Neural progenitor cell (in vitro differentiated cells): ENCODE results near the gene MYO5A. TPM values are rescaled to one million over a fixed set of nuclear protein-coding genes. Genes with fewer than 3 reads are reported as not detected.

ENCODE experiments used
- DNase-seq: peaks from one replicate; pipeline ENCODE4 v3.0.0-alpha.2; 2016; ENCODE audit warnings: low spot score
- H2AFZ ChIP-seq: fragments of 200-600 bp; sonication (generic); replicated peaks from 2 replicates; pipeline ENCODE4 v1.6.1; 2016; ENCODE audit warnings: antibody characterized with exemption
- H3F3A ChIP-seq: fragments of 200-600 bp; sonication (generic); 2 replicates; pipeline ENCODE4 v1.6.1; 2016; ENCODE audit warnings: antibody characterized with exemption, low read depth
- H3K27ac ChIP-seq: fragments of 200-600 bp; sonication (generic); 2 replicates; pipeline ENCODE4 v1.5.1; 2016; ENCODE audit warnings: mild to moderate bottlenecking
- H3K27me3 ChIP-seq: fragments of 200-600 bp; sonication (generic); 2 replicates; pipeline ENCODE4 v1.6.1; 2016; ENCODE audit warnings: mild to moderate bottlenecking, moderate library complexity
- H3K36me3 ChIP-seq: fragments of 200-600 bp; sonication (generic); 2 replicates; pipeline ENCODE4 v1.5.1; 2016
- H3K4me1 ChIP-seq: fragments of 200-600 bp; sonication (generic); 2 replicates; pipeline ENCODE4 v1.6.1; 2016; ENCODE audit warnings: mixed run types
- H3K4me2 ChIP-seq: fragments of 200-600 bp; sonication (generic); 2 replicates; pipeline ENCODE4 v1.6.1; 2016
- H3K4me3 ChIP-seq: fragments of 200-600 bp; sonication (generic); 2 replicates; pipeline ENCODE4 v1.5.1; 2016
- H3K79me2 ChIP-seq: fragments of 200-600 bp; sonication (generic); 2 replicates; pipeline ENCODE4 v1.6.1; 2016; ENCODE audit warnings: low read depth
- H3K9ac ChIP-seq: fragments of 200-600 bp; sonication (generic); 2 replicates; pipeline ENCODE4 v1.6.1; 2016
- H3K9me3 ChIP-seq: fragments of 200-600 bp; sonication (generic); 2 replicates; pipeline ENCODE4 v1.5.1; 2016; ENCODE audit warnings: low read depth
- H4K20me1 ChIP-seq: fragments of 200-600 bp; sonication (generic); 2 replicates; pipeline ENCODE4 v1.6.1; 2016; ENCODE audit warnings: low read depth
- H3K27ac Mint-ChIP-seq: 3 replicates; pipeline ENCODE4 v1.8.0; 2021; ENCODE audit warnings: mixed read lengths
- H3K27me3 Mint-ChIP-seq: 2 replicates; pipeline ENCODE4 v1.8.0; 2022; ENCODE audit warnings: low read depth, mild to moderate bottlenecking, inconsistent platforms, moderate library complexity, mixed read lengths; ENCODE audit not compliant: insufficient read depth
- H3K36me3 Mint-ChIP-seq: 3 replicates; pipeline ENCODE4 v1.8.0; 2021; ENCODE audit warnings: mixed read lengths
- H3K4me1 Mint-ChIP-seq: 3 replicates; pipeline ENCODE4 v1.8.0; 2021; ENCODE audit warnings: mixed read lengths
- H3K4me3 Mint-ChIP-seq: 3 replicates; pipeline ENCODE4 v1.8.0; 2021; ENCODE audit warnings: mild to moderate bottlenecking, moderate library complexity, mixed read lengths
- H3K9me3 Mint-ChIP-seq: 3 replicates; pipeline ENCODE4 v1.8.0; 2020; ENCODE audit warnings: mixed read lengths
- EZH2 ChIP-seq: fragments of 200-600 bp; sonication (generic); IDR thresholded peaks from 2 replicates; pipeline ENCODE4 v1.6.1; 2017; ENCODE audit warnings: antibody characterized with exemption, mild to moderate bottlenecking, moderate library complexity
- EZH2phosphoT487 ChIP-seq: fragments of 200-600 bp; sonication (generic); IDR thresholded peaks from 2 replicates; pipeline ENCODE4 v1.6.1; 2017; ENCODE audit warnings: antibody characterized with exemption
- total RNA-seq: library from RNA; depleted of rRNA; stranded (reverse); fragments of >200 nt; gene quantifications from 2 replicates; pipeline ENCODE4 v1.2.3, GENCODE V29; 2015; ENCODE audit warnings: low replicate concordance
- TF ChIP-seq, protein P1 (sequence below): fragments of 200-600 bp; sonication (generic); IDR thresholded peaks from 2 replicates; pipeline ENCODE4 v1.5.1; 2017; ENCODE audit warnings: antibody characterized with exemption, mild to moderate bottlenecking

Gene MYO5A
- total RNA-seq, 1 donor from 2014 or later = 34.3 TPM

DNA sequence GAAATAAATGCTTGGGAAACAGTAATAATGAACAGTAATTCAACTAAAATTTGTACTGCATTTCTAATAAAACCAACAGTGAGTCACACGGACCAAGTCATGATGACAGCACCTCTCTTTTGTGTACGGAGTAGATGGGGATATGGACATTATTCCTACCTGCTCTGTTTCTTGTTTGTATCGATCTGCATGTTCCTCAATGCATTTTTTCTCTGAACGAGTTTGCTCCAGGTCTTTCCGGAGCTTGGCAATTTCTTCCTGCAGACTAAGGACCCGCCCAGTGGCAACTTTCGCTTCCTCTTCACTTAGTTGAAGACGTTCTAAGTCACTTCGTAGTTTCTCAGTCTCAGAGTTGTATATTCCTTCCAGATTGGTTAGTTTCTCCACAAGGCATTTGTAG lies 158.7 kb downstream of the MYO5A start:
- no peak for DNase-seq
- TF ChIP-seq EZH2 = no peak
- TF ChIP-seq EZH2phosphoT487 = no peak
- TF ChIP-seq, protein P1, sequence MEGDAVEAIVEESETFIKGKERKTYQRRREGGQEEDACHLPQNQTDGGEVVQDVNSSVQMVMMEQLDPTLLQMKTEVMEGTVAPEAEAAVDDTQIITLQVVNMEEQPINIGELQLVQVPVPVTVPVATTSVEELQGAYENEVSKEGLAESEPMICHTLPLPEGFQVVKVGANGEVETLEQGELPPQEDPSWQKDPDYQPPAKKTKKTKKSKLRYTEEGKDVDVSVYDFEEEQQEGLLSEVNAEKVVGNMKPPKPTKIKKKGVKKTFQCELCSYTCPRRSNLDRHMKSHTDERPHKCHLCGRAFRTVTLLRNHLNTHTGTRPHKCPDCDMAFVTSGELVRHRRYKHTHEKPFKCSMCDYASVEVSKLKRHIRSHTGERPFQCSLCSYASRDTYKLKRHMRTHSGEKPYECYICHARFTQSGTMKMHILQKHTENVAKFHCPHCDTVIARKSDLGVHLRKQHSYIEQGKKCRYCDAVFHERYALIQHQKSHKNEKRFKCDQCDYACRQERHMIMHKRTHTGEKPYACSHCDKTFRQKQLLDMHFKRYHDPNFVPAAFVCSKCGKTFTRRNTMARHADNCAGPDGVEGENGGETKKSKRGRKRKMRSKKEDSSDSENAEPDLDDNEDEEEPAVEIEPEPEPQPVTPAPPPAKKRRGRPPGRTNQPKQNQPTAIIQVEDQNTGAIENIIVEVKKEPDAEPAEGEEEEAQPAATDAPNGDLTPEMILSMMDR = no peak
- Histone ChIP-seq H3K9me3 (no peaks in the 10 kb centered on the region), H3K27ac (no peak overlapping the region), H3K36me3 (peaks cover 7% of the 10 kb centered on the region), H3K4me3 (no peak overlapping the region), H3K79me2 (no peaks in the 10 kb centered on the region), H3K4me1 (no peaks in the 10 kb centered on the region), H4K20me1 (no peaks in the 10 kb centered on the region), H2AFZ (no peak overlapping the region), H3K27me3 (no peaks in the 10 kb centered on the region), H3K4me2 (no peak overlapping the region), H3K9ac (no peak overlapping the region), H3F3A (no peaks in the 10 kb centered on the region)
- Mint-ChIP-seq H3K4me3 (no peak overlapping the region), H3K36me3 (peaks cover 30% of the 10 kb centered on the region), H3K9me3 (no peaks in the 10 kb centered on the region), H3K27ac (no peak overlapping the region), H3K27me3 (no peaks in the 10 kb centered on the region), H3K4me1 (no peaks in the 10 kb centered on the region)

DNA sequence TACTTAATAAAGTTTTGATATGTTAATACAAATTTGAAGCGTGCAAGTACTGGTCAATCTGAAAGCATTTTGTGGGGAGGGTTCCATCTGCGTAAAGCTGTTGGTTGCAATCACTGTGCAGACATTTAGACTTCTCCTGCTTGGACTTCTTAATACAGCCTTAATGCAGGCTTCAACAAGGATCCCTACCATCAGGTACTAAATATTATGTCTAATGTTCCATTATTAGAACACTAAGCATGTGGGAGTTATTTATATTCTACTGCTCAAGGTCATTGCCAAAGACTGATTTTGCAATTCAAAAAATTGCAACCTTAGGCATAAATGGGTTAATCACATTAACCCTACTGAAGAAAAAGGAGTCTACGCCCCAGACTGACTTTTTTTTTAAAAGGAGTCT lies 159.2 kb downstream of the MYO5A start:
- peaks cover 6% of the 10 kb centered on the region for H3K36me3 ChIP-seq
- Mint-ChIP-seq H3K9me3 (no peaks in the 10 kb centered on the region), H3K27ac (no peak overlapping the region), H3K4me3 (no peak overlapping the region), H3K4me1 (no peaks in the 10 kb centered on the region), H3K36me3 (peaks cover 30% of the 10 kb centered on the region), H3K27me3 (no peaks in the 10 kb centered on the region)
- H3K9ac ChIP-seq = no peak overlapping the region
- H3K4me2 ChIP-seq = no peak overlapping the region
- TF ChIP-seq, protein P1 = no peak
- no peak for TF ChIP-seq EZH2phosphoT487
- TF ChIP-seq EZH2 = no peak
- H3K79me2 ChIP-seq = no peaks in the 10 kb centered on the region
- no peaks in the 10 kb centered on the region for H3F3A ChIP-seq
- H3K27me3 ChIP-seq = no peaks in the 10 kb centered on the region
- H4K20me1 ChIP-seq = no peaks in the 10 kb centered on the region
- no peaks in the 10 kb centered on the region for H3K9me3 ChIP-seq
- H3K4me3 ChIP-seq = no peak overlapping the region
- DNase-seq = no peak
- no peak overlapping the region for H2AFZ ChIP-seq
- H3K4me1 ChIP-seq = no peaks in the 10 kb centered on the region
- no peak overlapping the region for H3K27ac ChIP-seq

DNA sequence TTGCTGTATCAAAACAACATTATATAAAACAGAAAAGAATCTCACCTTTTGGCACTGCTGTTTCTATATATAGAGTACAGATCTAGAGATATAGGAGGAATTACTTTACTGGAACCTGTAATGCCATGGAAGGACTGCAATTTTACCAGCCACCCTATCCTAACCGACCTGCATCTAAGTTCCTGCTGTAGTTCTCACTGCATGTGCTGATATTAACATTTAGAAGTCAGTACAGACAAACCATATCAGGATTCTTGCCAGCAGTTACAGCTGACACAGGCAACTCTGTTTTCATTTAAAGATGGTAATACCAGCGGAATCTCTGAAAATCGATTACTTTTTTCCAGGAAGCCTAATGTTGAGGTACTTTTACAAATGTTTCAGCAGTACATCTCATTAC lies 159.7 kb downstream of the MYO5A start:
- Histone ChIP-seq H3F3A (no peaks in the 10 kb centered on the region), H3K9me3 (no peaks in the 10 kb centered on the region), H3K36me3 (peaks cover 1% of the 10 kb centered on the region), H3K27me3 (no peaks in the 10 kb centered on the region), H2AFZ (no peak overlapping the region), H3K9ac (no peak overlapping the region), H3K4me2 (no peak overlapping the region), H3K4me1 (no peaks in the 10 kb centered on the region), H3K27ac (no peak overlapping the region), H3K4me3 (no peak overlapping the region), H4K20me1 (no peaks in the 10 kb centered on the region), H3K79me2 (no peaks in the 10 kb centered on the region)
- DNase-seq = no peak
- Mint-ChIP-seq H3K4me1 (no peaks in the 10 kb centered on the region), H3K4me3 (no peak overlapping the region), H3K36me3 (peaks cover 26% of the 10 kb centered on the region), H3K27me3 (no peaks in the 10 kb centered on the region), H3K9me3 (no peaks in the 10 kb centered on the region), H3K27ac (no peak overlapping the region)
- TF ChIP-seq EZH2phosphoT487 (no peak), EZH2 (no peak)
- TF ChIP-seq, protein P1 = no peak
